HTR-8/SVneo (cell line): ENCODE measurements around the gene NPTXR.
A peak's percentile ranks its signal among the peaks of the same experiment; 100 is the strongest.

Experiments
- DNase-seq: peaks from one replicate; pipeline ENCODE4 v3.0.0; 2011; ENCODE audit warnings: low spot score, mixed read lengths; ENCODE audit not compliant: insufficient read length
- FAIRE-seq: peaks from 2 replicates; lab custom pipeline; 2011; peaks lifted over from hg19 to GRCh38; lab: Jason Lieb, UNC

Gene NPTXR

GRCh38 chr22:38834215-38834953, 9.4 kb downstream of the NPTXR start:
- DNase-seq = no peak
- no peak for FAIRE-seq

- no peak for FAIRE-seq
- no peak for DNase-seq
These were observed 10.8 kb downstream of the NPTXR start for GRCh38 chr22:38833061-38833460.

GRCh38 chr22:38832005-38832978, 11.5 kb downstream of the NPTXR start:
- FAIRE-seq (no peak), DNase-seq (no peak)

GRCh38 chr22:38831166-38831945, 12.5 kb downstream of the NPTXR start:
- FAIRE-seq (no peak), DNase-seq (no peak)

GRCh38 chr22:38830845-38831108, 13.1 kb downstream of the NPTXR start:
- FAIRE-seq = no peak

GRCh38 chr22:38830026-38830844, 13.6 kb downstream of the NPTXR start:
- no peak for FAIRE-seq
- DNase-seq = no peak

More at GRCh38 chr22:38830845-38831108, 13.1 kb downstream of the NPTXR start:
- no peak for DNase-seq

- FAIRE-seq = no peak
- no peak for DNase-seq
These were observed 14.3 kb downstream of the NPTXR start for GRCh38 chr22:38829485-38829884.

- no peak for FAIRE-seq
These were observed 15.1 kb downstream of the NPTXR start for GRCh38 chr22:38828616-38829205.

GRCh38 chr22:38828191-38828590, 15.6 kb downstream of the NPTXR start:
- no peak for FAIRE-seq

More at GRCh38 chr22:38828616-38829205, 15.1 kb downstream of the NPTXR start:
- DNase-seq = no peak

GRCh38 chr22:38827510-38827909, 16.3 kb downstream of the NPTXR start:
- no peak for DNase-seq
- FAIRE-seq = no peak

More at GRCh38 chr22:38828191-38828590, 15.6 kb downstream of the NPTXR start:
- no peak for DNase-seq

- DNase-seq (no peak), FAIRE-seq (no peak)
These were observed 17.0 kb downstream of the NPTXR start for GRCh38 chr22:38826801-38827200.

- FAIRE-seq (no peak), DNase-seq (no peak)
These were observed 17.4 kb downstream of the NPTXR start for GRCh38 chr22:38826386-38826785.

GRCh38 chr22:38824585-38824984, 19.2 kb downstream of the NPTXR start:
- FAIRE-seq (no peak), DNase-seq (peak; percentile 49)

- DNase-seq = no peak
- FAIRE-seq = no peak
These were observed 20.2 kb downstream of the NPTXR start for GRCh38 chr22:38823637-38824036.

GRCh38 chr22:38823076-38823475, 20.8 kb downstream of the NPTXR start:
- DNase-seq = no peak

GRCh38 chr22:38820020-38820419, 23.8 kb downstream of the NPTXR start:
- DNase-seq (no peak), FAIRE-seq (no peak)

More at GRCh38 chr22:38823076-38823475, 20.8 kb downstream of the NPTXR start:
- FAIRE-seq = no peak

- FAIRE-seq (no peak), DNase-seq (no peak)
These were observed 24.4 kb downstream of the NPTXR start for GRCh38 chr22:38819387-38819940.

- FAIRE-seq = no peak
- no peak for DNase-seq
These were observed 26.6 kb downstream of the NPTXR start for GRCh38 chr22:38817196-38817595.

- FAIRE-seq = no peak
- DNase-seq = no peak
These were observed 28.0 kb downstream of the NPTXR start for GRCh38 chr22:38815842-38816241.
